ENCODE results near the gene CHRFAM7A.
"Not testable (repeated sequence)": the region's sequence is repeated elsewhere in the genome, so short reads cannot be mapped to it uniquely, and the experiment has no call there.

GRCh38 chr15:30334152-30334551, 59.2 kb downstream of the CHRFAM7A start:
- not testable (repeated sequence) for TF ChIP-seq CTCF (optimal IDR thresholded peaks at IDR 0.05 in 1 of 3, IDR thresholded peaks at IDR 0.05 in 1 of 3, conservative IDR thresholded peaks at IDR 0.05 in 1 of 3; ENCODE audit: extremely low read depth in 1 of 3, insufficient read depth in 2 of 3, low read length in 3 of 3); EZH2 (IDR thresholded peaks at IDR 0.05; ENCODE audit: low read length)
